Body of pancreas (tissue), 4 donors: ENCODE data around the gene CEP104. TPM values are rescaled to one million over a fixed set of nuclear protein-coding genes. Genes with fewer than 3 reads are reported as not detected.

Source experiments
- ATAC-seq: fragments of 150-250 bp; one replicate; pipeline ENCODE4 v1.9.1; 2016
- DNase-seq, 4 donors: peaks; one replicate each; pipeline ENCODE4 v3.0.0-alpha.2; 2019
- H3K27ac ChIP-seq, 4 donors: fragments of 200-600 bp; sonication (generic); 1 replicate in 3 of 4; 2 replicates in 1 of 4; pipeline versions ENCODE4 v1.5.1 to v1.6.1; 2016 to 2019; ENCODE audit warnings: mild to moderate bottlenecking in 1 of 4, mixed read lengths in 1 of 4, moderate library complexity in 1 of 4
- H3K27me3 ChIP-seq, 2 donors: fragments of 200-600 bp; sonication (generic); one replicate each; pipeline ENCODE4 v1.6.0; 2016; ENCODE audit warnings: mild to moderate bottlenecking in 1 of 2
- H3K36me3 ChIP-seq, 2 donors: fragments of 200-600 bp; sonication (generic); replicated peaks in 1 of 2; 2 replicates each; pipeline ENCODE4 v1.5.1; 2016; ENCODE audit warnings: low read depth in 2 of 2; ENCODE audit not compliant: insufficient read depth in 1 of 2
- H3K4me1 ChIP-seq: fragments of 200-600 bp; sonication (generic); one replicate; pipeline ENCODE4 v1.6.0; 2016
- H3K4me3 ChIP-seq, 2 donors: fragments of 200-600 bp; sonication (generic); 1 replicate in 1 of 2; 2 replicates in 1 of 2; pipeline ENCODE4 v1.5.1; 2016 to 2019
- H3K9me3 ChIP-seq, 3 donors: fragments of 200-600 bp; sonication (generic); 1 replicate in 2 of 3; 2 replicates in 1 of 3; pipeline ENCODE4 v1.5.1; 2016
- CTCF ChIP-seq, 7 experiments: fragments of 450-650 bp in 4 of 7; fragments of 200-600 bp in 3 of 7; sonication (generic) in 3 of 7; IDR thresholded peaks; one replicate each; pipeline ENCODE4 v1.5.1; 2016 to 2019; ENCODE audit warnings: antibody characterized with exemption in 7 of 7
- POLR2A ChIP-seq, 3 donors: fragments of 450-650 bp; IDR thresholded peaks; one replicate each; pipeline ENCODE4 v1.6.1; 2016; ENCODE audit warnings: antibody characterized with exemption in 3 of 3, mild to moderate bottlenecking in 2 of 3
- WGBS, 2 donors: methylation state at CpG; one replicate each; pipeline ENCODE4 v1.1.5; 2017; 5-methylcytosine and 5-hydroxymethylcytosine counted together
- intact Hi-C: fragments of 100-400 bp; cut with DNase I; formaldehyde crosslinking; loops from one replicate; pipeline ENCODE4 v1.15.1; 2023
- total RNA-seq, 2 donors: library from RNA; depleted of rRNA; stranded (reverse); fragments of >200 nt; gene quantifications; one replicate each; pipeline ENCODE4 v1.1.0, GENCODE V29; 2016

The CEP104 gene
- total RNA-seq, 2 donors from 2014 or later = 17.9 to 22.1 TPM

- H3K4me3 ChIP-seq = no peak overlapping the region
- no peak for DNase-seq
- no peaks in the 10 kb centered on the region for H3K9me3 ChIP-seq
- intact Hi-C loops = no loop called here
- TF ChIP-seq CTCF (IDR thresholded peaks at IDR 0.05) (no peak), POLR2A (IDR thresholded peaks at IDR 0.05) (no peak)
- WGBS, 2 donors = 72 to 85% methylated on average over 3 to 5 of the region's 8 CpGs
- no peaks in the 10 kb centered on the region for H3K4me1 ChIP-seq
- H3K27ac ChIP-seq = no peak overlapping the region
- H3K36me3 ChIP-seq = peaks cover 0 to 34% of the 10 kb centered on the region in 2 donors
- no peaks in the 10 kb centered on the region for H3K27me3 ChIP-seq
- no peak for ATAC-seq
Measured at GRCh38 chr1:3824650-3825049, 32.4 kb downstream of the CEP104 start.

- ATAC-seq (no peak), DNase-seq (no peak)
- H3K36me3 ChIP-seq = peaks cover 0 to 28% of the 10 kb centered on the region in 2 donors
Measured at GRCh38 chr1:3822421-3822820, 34.6 kb downstream of the CEP104 start.

GRCh38 chr1:3821908-3822307 is 35.1 kb downstream of the CEP104 start:
- ATAC-seq (no peak), DNase-seq (no peak)
- TF ChIP-seq POLR2A (IDR thresholded peaks at IDR 0.05) (no peak), CTCF (IDR thresholded peaks at IDR 0.05) (no peak)
- no peaks in the 10 kb centered on the region for H3K4me1 ChIP-seq
- H3K36me3 ChIP-seq = peaks cover 0 to 28% of the 10 kb centered on the region in 2 donors
- no peak overlapping the region for H3K27ac ChIP-seq
- H3K27me3 ChIP-seq = no peaks in the 10 kb centered on the region
- WGBS, 2 donors = 81 to 85% methylated on average over 15 of the region's 15 CpGs
- no peak overlapping the region for H3K4me3 ChIP-seq
- intact Hi-C loops = no loop called here
- H3K9me3 ChIP-seq = no peaks in the 10 kb centered on the region

More at GRCh38 chr1:3822421-3822820, 34.6 kb downstream of the CEP104 start:
- no peak overlapping the region for H3K4me3 ChIP-seq
- no peak overlapping the region for H3K27ac ChIP-seq
- H3K4me1 ChIP-seq = no peaks in the 10 kb centered on the region
- 74 to 87% methylated on average over 14 to 16 of the region's 16 CpGs for WGBS, 2 donors
- no peaks in the 10 kb centered on the region for H3K9me3 ChIP-seq
- TF ChIP-seq POLR2A (IDR thresholded peaks at IDR 0.05) (no peak), CTCF (IDR thresholded peaks at IDR 0.05) (no peak)
- no peaks in the 10 kb centered on the region for H3K27me3 ChIP-seq
- intact Hi-C loops = no loop called here

GRCh38 chr1:3821447-3821846 is 35.6 kb downstream of the CEP104 start:
- no peak for TF ChIP-seq POLR2A (IDR thresholded peaks at IDR 0.05)
- TF ChIP-seq CTCF (IDR thresholded peaks at IDR 0.05) = no peak
- Histone ChIP-seq H3K27ac (no peak overlapping the region), H3K27me3 (no peaks in the 10 kb centered on the region), H3K9me3 (no peaks in the 10 kb centered on the region), H3K4me3 (no peak overlapping the region), H3K4me1 (no peaks in the 10 kb centered on the region), H3K36me3 (peaks cover 0 to 28% of the 10 kb centered on the region in 2 donors)
- DNase-seq (no peak), ATAC-seq (no peak)
- WGBS, 2 donors = 78 to 81% methylated on average over 13 of the region's 13 CpGs
- intact Hi-C loops = no loop called here

GRCh38 chr1:3821004-3821403 is 36.0 kb downstream of the CEP104 start:
- intact Hi-C loops = no loop called here
- WGBS, 2 donors = 80% methylated on average over 6 of the region's 6 CpGs
- Histone ChIP-seq H3K4me1 (no peaks in the 10 kb centered on the region), H3K27me3 (no peaks in the 10 kb centered on the region), H3K9me3 (no peaks in the 10 kb centered on the region), H3K36me3 (peaks cover 0 to 28% of the 10 kb centered on the region in 2 donors), H3K27ac (no peak overlapping the region), H3K4me3 (no peak overlapping the region)
- ATAC-seq = no peak
- no peak for DNase-seq
- TF ChIP-seq POLR2A (IDR thresholded peaks at IDR 0.05) (no peak), CTCF (IDR thresholded peaks at IDR 0.05) (no peak)
